RPMI8226 (cell line): ENCODE data around the gene FAM89A.

ENCODE experiments used
- DNase-seq: peaks from one replicate; pipeline ENCODE4 v3.0.0-alpha.2; 2015

Gene FAM89A

GRCh38 chr1:231040019-231040799, at the start of gene FAM89A:
TSS of gene FAM89A (minus strand) at chr1:231040254. CDS start at chr1:231040211, 43 bp downstream.
- peak; percentile 83 for DNase-seq

DNA sequence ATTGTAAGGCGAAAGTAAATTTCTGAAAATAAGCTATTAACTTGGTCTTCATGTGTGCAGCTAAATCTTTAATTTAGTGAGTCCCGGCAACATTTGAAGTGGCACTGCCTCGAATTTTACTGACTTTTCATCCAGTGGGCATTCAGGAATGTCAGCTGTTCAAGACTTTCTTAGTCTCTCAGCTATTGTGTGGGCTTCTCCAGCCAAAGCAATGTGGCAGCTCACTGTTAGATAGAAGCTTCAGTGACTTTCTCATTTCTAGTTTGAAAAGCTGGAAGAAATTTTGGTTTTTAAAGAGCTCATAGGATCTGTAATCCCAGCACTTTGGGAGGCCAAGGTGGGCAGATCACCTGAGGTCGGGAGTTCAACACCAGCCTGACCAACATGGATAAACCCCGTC, 44.3 kb upstream of the FAM89A start:
- DNase-seq, result no peak

- DNase-seq, result no peak
Observed at GRCh38 chr1:231079163-231079562, 39.1 kb upstream of the FAM89A start.

GRCh38 chr1:231078250-231078649, 38.2 kb upstream of the FAM89A start:
- no peak for DNase-seq

- no peak for DNase-seq
Observed at GRCh38 chr1:231076802-231077201, 36.7 kb upstream of the FAM89A start.

DNA sequence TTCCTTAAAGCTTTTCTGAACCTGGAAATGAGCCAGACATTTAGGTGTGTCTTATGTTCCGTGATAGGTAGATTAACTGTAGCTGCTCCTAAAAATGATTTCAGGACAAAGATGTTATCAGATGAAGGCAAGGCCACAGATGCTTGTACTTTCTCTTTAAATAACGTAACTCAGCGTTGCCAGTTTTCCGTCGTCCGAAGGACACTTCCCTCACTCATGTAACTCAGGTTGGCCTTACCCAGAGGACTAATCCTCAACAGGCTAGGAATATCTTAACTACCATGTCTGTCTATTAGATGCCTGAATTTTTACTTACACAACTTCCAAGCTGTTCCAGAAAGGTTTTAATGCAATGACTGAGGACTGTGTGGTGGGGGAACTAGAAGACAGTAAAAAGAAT, 35.4 kb upstream of the FAM89A start:
- no peak for DNase-seq

DNA sequence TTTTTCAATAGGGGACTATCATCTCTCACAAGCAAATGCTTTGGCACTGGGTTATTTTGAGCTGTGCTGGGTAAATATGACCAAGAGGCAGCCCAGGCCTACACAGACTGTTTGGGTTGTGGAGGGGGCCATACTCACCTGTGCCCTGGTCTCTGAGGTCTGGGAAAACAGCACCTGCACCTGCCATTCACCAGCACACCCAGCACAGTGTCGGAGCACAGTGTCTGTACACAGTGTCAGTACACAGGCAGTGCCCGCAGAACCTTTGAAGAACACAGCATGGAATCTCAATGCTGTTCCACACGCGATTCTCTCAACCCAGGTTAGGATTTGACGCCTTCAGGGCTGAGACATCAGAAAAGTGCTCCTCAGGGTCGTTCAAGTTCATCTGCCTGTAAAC, 35.0 kb upstream of the FAM89A start:
- no peak for DNase-seq

- DNase-seq, result no peak
Observed at GRCh38 chr1:231074046-231074445, 34.0 kb upstream of the FAM89A start.

GRCh38 chr1:231073331-231073730, 33.3 kb upstream of the FAM89A start:
- no peak for DNase-seq

DNA sequence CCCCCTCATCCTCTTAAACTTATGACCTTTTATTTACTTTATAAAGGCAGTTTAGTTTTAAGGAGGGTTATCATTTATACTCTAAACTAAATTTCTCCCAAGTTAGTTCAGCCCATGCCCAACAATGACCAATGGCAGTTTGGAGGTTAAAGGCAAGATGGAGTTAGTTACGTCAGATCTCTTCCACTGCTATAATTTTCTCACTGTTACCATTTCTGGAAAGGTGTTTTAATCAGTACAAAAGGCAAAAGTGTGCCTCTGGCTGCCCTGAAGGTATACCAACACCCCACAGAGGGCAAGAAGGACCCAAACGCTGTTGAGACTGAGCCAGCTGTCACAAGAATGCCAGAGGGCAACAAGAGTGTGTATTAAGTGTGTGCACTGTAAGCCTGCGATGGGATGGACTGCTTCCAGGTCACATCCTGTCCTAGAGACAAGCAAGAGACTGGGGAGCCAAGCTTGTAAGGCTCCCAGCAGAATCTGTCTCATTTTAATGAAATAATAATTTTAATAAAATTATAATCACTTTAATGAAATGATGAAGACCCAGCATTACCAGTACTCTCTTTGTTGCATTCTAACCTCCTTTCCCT, 32.5 kb upstream of the FAM89A start:
- DNase-seq, result no peak

- no peak for DNase-seq
Observed at GRCh38 chr1:231072041-231072440, 32.0 kb upstream of the FAM89A start.

DNA sequence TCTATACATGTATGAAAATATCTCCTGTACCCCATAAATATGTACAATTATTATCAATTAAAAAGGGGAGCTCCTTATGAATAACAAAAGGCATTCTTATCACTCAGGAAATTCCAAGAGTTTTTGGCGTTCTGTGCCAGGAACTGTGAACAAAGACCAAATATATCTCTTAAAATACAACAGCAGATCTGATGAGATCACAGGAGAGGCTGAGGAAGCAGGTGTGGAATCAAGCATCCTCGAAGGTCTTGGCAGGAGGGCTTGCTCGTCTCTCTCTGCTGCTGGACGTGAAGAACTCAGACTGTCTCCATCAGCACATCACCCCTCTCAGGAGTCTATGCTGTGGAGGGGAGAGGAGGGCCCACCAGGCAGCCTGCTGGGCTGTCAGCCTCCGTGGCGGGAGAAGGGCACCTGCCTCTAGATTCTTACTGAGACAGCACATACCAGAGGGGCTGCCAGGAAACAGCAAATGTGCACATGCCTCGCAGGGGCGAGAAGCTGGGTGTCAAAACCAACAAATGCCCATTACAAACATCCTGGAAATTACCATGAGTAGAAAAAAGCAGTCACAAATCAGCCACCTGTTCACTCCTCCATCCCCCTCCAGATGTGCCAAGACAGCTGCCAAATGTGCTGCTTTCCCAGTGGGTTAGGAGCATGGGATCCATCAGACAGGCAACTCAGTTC, 30.8 kb upstream of the FAM89A start:
- DNase-seq, result peak; percentile 31

GRCh38 chr1:231069333-231069732, 29.3 kb upstream of the FAM89A start:
- DNase-seq, result no peak

DNA sequence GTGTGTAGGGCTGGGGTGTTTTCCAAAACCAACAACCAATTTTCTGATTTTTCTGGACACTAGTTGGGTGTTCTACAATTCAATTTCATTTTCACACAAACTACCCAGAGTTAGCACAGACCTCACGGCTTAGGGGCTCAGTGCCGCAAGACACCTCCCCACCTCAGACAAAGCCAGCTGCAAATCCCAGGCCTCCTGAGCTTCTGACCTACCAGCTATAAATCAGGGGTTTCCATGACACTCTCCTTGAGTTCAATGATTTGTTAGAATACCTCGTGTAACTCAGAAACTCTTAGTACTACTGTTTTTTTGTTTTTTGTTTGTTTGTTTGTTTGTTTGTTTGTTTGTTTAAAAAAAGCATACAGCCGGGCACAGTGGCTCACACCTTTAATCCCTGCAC, 28.7 kb upstream of the FAM89A start:
- no peak for DNase-seq

DNA sequence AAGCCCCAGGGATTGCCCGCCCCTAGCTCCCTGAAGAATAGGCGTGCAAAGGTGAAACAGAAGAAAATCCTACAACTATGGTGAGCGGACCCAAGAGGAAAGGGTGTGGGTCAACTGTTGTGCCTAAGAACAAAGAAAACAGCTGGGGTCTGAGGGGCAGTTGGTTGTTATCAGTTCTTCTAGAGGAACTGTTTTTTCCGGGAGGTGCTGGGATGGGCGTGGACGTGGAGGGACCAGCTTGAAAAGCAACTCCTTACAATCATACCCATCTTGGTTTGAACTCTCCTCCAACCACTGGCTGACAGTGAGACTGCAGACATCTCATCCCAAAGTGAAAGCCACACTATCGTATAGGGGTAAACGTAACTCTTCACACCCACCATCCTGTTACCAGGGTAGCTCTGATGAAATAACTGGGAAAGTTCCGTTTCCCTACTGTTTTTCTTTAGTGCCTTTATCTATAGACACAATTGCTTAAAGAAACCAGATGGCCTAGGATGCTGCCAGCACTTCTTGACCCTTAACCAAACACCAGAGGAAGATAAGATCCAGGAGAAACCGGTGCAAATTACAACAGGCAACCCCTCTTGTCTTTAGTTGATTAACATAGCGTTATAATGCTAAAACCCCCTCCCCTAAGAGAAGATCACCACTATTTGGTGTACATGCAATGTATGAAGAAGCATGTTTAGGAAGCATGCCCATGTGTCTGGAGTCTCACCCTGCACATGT, 25.6 kb upstream of the FAM89A start:
- no peak for DNase-seq

DNA sequence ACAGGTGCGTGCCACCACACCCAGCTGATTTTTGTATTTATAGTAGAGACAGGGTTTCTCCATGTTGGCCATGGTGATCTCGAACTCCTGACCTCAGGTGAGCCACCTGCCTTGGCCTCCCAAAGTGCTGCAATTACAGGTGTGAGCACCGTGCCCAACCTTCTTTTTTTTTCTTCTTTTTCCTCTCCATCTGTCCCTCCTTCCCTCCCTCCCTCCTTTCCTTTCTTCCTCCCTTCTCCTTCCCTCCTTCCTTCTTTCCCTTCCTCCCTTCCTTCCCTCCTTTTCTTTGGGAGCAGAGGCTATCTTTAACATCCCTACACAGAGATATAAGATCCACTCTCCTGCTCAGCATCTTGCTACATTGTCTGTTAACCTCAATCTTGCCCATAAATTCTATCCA, 24.4 kb upstream of the FAM89A start:
- DNase-seq, result no peak

- DNase-seq, result no peak
Observed at GRCh38 chr1:231063331-231063730, 23.3 kb upstream of the FAM89A start.

- no peak for DNase-seq
Observed at GRCh38 chr1:231062500-231063270, 22.6 kb upstream of the FAM89A start.

- no peak for DNase-seq
Observed at GRCh38 chr1:231059566-231060193, 19.6 kb upstream of the FAM89A start.

GRCh38 chr1:231058416-231059109, 18.5 kb upstream of the FAM89A start:
- DNase-seq, result no peak

DNA sequence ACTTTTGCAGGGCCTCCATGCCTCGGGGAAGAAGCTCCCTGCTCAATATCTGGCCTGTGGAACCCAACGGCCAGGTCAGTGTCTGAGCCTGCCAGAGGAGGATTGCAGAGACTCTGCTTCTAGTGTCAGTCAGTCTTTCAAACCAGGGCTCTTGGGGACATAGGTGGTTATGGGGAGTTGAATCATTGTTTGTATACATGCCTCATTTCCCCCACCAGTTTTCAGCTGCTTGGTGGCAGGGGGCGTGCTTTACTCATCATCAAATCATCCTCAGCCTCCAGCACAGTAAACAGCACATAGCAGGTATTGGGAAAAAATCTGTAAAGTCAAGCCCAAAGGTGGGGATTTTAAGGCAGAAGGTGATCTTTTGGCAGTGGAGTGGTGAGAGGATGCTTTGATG, 17.4 kb upstream of the FAM89A start:
- no peak for DNase-seq

DNA sequence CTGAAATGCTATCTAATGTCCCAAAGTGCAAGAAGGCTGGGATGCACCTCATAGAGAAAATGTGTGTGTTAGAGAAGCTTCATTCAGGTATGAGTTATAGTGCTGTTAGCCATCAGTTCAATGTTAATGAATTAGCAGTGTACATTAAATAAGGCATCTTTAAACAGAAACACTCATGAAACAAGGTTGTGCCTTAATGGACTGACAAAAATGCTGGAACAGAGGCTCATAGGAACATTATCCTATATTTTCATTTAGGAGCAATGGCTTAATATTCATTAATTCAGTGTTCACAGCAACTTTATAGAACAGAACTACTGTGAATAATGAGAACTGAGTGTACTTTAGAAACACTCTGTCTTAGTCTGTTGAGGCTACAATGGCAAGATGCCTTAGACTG, 15.2 kb upstream of the FAM89A start:
- DNase-seq, result no peak
